GM03348 (cell line): ENCODE data around the gene TWIST2.

Experiments used
- DNase-seq: peaks from one replicate; pipeline ENCODE4 v3.0.0; 2012; ENCODE audit warnings: low spot score

Gene TWIST2

DNA sequence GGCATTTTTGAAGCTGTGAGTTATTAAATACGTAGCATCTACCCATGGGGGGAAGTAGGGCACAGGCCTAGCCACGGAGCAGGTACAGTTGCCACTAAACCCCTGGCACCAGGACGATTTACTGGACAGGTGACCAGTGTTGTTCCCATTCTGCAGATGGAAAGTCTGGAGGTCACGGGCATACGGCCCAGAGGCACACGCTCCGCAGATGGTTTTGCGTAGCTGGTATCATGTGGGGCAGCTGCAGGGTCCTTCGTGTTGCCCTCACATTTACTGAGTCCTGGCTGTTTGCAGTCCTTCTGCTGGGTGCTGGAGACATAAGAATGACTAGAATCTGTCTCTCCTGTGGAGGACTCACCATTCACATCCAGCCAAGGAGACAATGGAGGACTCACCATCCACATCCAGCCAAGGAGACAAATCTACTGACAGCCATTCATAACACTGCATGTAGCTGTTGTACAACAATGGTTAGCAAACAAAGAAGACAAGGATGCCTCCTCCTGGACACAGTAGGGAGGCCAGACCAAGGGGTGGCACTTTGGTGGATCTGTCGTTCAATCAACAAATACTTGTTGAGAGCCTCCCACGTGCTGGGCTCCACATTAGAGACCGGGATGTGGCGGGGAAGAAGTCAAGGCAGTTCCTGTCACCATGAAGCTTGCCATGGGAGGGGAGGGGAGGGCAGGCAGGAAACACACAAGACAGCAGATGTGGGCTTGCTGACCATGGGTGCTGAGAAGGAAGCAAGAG lies 24.9 kb downstream of the TWIST2 start:
- DNase-seq: no peak

DNA sequence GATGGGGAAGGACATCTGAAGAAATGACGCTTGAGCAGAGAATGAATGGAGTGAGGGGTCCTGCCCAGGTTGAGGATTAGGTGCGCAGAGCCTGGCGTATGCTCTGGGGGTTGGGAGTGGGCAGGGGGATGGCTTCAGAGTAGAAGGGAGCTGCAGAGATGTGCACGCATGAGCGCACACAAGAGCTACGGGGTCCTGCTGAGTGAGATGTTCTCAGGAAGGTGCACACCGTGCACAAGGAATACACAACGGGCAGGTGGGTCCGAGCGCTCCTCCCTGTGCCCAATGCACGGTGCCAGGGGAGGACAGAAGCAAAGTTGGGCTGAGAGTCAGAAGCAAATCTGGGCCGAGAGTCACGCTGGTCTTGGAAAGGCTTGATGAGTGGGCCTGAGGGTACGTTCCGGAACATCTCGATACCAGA lies 25.5 kb downstream of the TWIST2 start:
- DNase-seq: no peak

DNA sequence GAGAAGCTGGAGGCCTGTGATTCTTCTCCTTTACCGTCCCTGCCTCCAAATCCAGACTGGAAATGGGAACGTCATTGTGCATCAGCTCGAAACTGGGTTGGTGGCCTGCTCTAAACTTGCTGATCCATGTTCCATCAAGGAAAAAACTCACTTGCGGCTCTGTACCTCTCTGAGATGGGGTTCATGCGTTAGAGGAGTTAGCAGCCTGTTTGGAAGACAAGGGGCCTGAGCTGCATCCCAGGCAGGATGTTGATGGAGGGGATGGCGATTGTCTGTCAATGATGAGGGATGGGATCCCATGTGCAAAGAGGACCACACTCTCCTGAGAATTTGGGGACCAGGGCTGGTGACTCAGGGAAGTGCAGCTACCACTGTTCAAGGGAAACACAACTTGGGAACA lies 26.0 kb downstream of the TWIST2 start:
- DNase-seq: no peak

DNA sequence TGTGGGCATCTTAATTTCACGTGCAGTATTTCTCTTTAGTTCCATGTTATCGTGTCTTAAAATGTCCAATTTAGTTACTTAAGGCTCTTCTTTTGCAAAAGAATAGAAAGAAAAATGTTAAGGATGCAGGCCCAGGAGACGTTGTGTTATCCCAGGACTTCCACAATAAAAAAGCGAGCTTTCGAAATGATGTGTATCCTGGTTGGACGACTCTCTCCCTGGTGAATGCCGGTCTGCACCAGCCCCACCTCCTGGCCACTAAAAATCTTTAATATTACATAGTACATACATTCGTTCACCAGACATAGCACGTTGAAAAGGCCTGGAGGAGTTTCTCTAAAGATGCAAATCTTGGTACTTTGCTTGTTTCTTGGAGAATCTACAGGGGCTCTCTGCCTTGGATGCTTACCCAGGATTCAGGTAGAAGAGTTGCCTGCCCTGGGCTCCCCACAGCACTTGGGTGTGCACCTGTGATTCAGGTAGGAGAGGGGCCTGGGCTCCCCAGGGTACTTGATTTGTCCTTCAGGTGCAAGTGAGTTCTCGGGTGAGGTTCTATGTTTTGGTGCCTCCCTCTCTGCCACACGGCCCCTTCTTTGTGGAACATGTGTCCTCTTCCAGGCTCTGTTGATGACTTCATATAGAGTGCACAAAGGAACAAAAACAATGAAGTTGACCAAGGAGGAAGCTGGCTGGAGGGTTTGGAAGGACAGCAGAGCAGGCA lies 26.6 kb downstream of the TWIST2 start:
- no peak for DNase-seq

DNA sequence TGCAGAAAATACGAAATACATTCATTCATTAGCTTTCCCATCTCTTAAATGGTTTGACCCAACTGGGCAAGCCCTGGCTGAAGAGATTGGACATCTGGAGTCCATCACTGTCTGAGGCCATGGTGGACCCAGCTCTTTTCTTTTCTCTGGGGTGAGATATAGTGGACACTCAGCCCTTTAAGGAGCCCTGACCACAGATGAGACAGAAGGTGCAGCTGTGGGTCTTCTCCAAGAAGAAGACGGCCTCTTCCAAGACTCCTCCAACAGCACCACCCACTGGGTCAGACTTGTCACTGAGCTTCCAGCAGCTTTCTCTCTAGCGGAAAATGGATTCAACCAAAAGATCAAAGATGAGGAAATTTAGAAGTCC lies 27.2 kb downstream of the TWIST2 start:
- no peak for DNase-seq

DNA sequence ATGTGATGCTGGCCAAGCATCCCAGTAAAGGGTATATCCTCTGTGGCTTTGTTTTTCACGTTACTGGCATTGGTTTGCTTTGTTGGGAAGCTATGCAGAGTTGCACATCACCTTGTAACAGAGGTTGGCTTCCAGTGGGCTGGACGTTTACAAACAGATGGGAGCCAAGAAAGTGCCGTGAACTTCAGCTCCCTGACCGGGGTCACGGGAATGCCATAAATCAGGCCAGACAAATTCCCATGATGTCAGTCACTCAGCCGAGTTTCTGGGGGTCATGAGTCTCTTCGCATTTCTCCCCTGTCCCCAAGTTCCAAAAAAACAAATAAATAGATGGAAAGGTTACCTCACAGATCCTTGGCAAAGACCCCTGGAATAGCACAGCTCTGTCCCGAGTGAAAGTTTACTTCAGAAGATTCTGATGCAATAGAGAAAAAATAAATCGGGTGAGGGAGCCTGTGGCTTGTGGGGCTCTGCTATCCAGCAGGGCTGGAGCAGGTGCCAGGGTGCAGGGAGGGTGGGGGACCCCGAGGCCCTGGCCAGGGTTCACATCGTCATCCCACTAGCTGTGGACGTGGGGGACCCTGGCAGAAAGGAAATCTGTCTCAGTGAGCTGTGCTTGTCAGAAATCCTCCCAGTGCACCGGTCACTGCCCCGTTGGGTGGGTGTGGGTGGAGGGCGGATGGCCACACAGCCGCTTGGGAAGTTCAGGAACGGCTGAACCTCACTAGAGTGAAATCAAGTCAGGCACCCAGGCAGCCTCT lies 27.8 kb downstream of the TWIST2 start:
- DNase-seq: no peak

DNA sequence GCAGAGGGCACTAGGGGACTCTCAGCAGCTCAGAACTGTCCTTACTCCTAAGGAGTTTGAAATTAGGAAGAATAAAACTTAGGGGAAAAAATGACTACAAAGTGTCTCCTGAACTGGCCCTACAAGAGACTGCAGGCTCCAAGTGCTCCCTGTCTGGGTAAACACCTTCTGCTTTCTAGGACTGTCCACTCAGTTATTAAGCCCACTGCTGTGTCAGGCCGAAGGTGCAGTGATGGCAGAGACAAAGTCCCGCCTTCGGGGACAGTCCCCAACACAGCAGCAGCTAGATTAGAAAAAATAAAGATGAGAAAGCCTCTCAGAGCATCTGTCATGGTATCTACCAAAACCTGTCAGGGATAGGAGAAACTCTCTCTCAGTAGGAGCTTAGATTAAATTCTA lies 28.3 kb downstream of the TWIST2 start:
- DNase-seq: no peak

DNA sequence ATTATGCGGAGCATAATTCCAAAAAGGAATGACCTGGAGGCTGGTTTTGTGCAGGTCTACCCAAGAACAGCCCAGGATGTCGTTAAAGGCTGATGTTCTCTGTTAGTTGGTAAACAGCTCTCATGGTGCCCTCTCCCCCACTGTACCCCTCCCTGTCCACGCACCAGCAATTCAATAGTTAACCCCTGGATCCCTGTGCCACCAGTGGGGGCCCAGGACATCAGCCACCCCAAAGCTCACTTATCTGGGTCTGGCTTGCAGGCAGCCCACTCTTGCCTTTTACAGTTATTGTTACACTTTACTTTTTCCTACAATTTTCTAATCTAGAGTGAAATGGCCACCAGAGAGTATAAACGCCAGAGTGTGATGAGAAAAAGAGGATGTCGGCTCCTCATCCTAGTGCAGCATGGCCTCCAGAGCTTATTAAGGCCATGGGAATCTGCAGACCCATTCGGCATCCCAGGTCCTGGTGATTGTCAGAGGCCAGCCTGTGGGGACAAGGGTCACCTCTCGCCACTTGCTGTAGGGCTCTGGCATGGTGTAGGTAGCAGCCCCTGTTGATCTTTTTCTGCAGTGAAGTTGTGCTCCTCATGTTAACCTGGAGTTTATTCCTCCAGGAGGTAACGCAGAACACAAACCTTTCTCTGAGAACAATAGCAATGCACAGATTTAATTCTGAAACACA lies 30.3 kb downstream of the TWIST2 start:
- DNase-seq: no peak

DNA sequence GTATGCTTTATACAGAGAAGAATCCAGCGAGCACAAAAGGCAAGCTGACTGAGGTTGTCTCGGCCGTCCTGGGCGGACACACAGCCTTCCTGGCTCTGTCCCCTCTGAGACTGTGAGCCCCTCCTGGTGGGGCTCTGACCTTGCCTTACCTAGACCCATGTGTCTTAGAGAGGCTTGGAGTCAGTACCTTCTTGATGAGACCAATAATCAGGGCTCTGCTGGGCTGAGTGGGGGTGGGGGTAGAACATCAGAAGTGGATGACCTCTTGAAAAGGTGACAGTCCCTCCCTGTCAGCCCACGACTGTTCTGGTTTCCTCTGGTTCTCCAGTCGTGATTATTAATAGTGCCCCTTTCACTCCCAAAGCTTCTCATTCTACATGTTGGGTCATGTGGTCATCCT lies 31.2 kb downstream of the TWIST2 start:
- no peak for DNase-seq

DNA sequence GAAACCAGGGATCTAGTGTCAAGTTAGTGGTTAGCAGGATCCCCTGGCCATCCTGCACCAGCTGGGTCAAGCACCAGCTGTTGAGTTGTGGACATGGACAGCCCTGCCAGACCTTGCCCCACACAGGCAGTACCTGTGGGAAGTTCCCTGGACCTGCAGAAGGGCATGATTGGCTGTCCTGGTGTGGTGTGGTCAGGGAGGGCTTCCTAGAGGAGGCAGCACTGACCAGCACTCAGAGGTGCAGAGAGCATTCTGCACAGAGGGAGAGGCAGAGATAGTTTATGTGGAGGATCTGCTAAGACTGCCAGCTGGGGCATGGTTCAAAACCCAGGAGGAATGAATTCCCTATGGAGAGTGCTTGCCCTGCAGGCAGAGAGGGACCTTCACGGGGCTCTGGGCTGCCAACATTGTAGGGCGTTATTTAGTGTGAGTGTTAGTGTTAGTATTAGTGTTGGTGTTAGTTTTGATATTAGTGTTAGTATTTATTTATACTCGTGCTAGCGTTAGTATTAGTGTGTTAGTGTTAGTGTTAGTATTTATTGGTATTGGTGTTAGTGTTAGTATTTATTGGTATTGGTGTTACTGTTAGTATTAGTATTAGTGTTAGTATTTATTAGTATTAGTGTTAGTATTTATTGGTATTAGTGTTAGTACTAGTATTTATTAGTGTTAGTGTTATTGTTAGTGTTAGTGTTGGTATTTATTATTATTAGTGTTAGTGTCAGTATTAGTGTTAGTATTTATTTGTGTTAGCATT lies 31.9 kb downstream of the TWIST2 start:
- DNase-seq: no peak

DNA sequence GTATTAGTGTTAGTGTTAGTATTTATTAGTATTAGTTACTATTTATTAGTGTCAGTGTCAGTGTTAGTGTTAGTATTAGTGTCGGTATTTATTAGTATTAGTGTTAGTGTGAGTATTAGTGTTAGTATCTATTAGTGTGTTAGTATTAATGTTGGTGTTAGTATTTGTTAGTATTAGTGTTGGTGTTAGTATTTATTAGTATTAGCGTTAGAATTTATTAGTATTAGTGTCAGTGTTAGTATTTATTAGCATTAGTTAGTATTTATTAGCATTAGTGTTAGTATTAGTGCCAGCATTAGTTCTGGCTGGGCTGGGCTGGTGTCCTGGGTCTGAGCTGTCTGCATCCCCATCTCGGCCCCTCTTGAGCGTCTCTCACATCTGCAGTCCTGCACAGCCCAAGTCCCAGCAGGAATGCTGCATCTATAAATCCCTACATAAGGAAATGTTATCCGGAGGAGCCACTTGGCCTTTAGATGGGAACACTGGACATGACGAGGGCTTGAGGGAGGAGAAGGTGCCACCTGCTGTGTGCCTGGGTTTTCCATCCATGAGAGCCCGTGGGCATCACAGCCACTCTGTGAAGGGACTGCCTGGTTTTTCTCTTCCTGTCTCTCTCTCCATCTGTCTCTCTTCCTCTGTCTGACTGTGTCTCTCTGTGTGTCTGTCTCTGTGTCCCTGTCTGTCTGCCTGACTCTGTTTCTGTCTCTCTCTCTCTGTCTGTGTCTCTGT lies 33.6 kb downstream of the TWIST2 start:
- no peak for DNase-seq

DNA sequence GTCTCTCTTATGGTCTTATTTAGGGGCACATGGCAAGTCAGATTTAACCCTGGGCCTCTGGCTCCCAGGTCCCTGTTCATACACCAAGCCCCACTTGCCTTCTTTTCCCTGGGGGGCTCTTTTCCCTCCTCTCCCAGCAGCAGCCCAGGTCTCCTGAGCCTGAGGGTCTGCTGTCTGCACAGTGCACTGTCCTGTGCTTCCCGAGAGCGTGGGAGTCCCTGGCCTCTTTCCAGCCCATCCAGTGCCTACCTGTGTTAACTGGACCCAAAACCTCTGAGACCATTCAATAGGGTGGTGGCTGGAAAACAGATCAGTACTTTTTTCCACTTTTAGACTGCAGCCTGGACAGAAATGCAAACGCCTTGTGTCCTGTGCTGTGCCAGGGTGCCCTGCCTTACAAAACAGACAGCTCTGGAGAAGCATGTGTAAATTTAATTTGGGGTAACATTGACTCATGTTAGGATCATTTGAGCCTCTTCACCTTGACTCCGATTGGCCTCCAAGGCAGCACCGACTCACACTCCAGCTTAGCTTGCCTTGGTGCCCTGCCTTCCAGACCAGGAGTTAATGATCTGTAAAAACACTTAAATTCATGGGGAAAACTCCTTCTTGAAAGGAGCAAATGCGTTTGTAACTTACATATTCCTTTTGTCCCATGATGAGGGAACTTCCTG lies 34.3 kb downstream of the TWIST2 start:
- DNase-seq: no peak

DNA sequence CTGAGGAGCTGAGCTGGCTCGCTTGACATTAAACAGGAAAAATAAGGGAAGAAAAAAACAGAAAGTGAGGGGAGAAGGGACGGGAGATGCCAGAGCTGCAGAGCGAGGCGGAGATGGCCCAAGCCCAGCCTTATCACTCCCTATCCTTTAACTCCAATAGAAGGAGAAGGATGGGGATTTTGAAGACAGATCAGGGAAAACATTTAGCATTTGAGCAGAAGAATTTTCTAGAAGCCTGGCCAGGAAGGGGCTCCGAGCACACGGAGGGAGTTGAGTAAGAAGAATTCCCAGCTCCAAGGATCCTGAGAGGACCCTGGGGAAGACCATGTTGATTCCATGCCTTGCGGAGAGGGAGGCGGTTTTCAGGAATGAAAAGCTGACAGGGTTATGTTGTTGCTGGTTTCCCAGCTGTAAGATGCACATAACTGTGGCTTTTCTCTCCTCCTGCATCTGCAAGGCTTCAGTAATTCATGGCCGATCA lies 35.6 kb downstream of the TWIST2 start:
- no peak for DNase-seq

DNA sequence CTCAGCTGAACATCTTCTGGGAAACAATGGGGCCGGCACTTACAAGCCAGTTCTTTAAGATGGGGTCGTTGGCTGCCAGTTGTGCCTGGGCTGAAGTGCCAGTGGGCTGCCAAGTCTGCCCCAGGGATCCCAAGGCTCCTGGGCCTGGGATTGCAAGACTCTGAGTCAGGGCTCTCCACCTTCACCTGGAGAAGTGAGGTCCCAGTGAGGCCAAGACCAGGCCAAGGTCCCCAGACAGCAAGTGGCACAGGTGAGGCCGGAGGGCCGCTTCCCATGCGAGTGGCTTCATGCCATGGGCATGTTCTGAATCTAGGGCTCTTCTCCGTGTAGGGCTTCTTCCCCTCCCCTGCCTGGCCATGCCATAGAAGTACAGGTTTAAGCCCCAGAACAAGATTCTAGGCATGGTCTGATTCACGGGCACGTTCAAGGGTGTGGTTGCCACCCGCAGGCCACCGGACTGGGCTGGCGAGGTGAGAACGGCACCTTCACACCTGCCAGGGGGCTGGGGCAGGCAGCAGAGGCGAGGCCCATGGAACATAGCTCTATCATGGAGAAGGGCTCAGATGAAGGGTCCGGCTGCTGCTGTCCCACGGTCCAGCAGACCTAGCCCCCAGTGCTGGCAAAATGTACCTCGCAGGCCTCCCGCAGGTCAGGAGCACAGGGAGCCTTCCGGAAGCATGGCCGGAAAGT lies 36.4 kb downstream of the TWIST2 start:
- DNase-seq: no peak

DNA sequence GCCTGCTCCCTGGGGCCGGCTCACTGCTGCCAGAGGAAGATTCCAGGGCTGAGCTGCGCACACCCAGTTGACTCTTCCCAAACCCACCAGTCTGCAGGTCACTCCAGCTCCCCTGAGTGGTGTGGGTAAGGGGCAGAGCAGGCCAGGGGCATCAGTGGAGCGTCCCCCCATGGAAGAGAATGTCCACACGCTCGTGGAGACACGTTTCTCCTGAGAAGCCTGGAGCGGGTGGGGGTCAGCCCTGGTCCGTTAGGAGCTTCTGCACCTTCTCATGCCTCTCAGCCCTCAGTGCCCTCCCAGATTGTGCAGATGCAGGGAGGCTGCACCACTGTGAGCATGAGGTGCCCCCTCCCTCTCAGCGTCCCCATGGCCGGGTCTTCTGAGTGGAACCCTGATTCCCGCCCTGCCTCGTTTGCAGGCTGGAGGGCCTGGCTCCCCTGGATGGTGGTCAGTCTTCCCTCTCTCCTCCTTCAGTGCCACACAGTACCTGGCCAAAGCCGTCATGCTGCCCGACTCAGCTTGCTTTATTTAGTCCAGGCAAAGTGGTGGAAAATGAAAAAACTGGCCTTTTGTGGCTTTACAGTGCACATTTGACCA lies 37.0 kb downstream of the TWIST2 start:
- DNase-seq: no peak

DNA sequence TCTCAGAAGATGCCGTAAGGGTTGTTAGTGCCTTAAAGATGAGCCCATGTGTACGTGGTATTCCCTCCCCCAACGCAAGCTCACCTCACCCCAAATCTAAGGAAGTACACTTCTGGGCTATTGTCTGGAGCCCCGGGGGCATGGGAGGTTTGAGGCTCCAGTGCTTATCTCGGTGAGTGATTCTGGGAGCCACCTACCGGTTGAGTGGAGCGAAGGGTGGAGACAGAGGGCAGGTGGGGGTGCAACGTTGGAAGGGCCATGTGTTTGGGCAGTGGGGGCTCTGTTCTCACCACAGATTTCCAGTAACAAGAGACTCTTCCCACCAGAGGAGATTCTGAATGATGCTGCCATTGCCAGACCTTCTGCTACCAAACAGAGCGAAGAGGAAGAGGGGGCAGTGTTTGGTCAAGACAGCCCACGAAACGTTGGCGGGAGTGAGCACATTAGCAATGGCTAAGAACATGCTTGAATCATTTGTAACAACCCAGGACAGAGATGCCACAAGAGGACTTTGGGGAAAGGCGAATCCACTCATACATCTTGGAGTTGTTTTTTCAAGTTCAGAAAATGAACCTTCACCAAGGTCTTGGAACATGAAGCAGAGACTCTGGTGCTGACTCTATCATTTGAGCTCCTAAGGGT lies 38.7 kb downstream of the TWIST2 start:
- no peak for DNase-seq

DNA sequence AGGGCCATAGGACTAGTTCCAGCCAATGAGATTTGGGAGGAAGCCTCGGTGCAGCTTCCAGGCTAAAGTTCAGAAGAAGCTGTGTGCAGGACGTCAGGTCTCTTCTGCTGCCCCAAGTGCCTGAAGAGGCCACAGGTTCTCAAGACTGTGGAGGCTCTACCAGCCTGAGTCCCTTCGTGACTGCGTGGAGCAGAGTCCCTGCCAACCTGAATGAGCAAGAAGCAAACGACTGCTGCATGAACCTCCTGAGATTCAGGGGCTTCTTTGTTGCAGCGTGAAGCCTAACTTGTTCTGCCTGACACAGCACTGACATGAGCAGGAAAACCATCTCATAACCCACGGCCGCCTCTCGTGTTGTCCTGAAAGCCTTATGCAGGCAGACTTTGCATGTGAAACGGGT lies 39.7 kb downstream of the TWIST2 start:
- no peak for DNase-seq

DNA sequence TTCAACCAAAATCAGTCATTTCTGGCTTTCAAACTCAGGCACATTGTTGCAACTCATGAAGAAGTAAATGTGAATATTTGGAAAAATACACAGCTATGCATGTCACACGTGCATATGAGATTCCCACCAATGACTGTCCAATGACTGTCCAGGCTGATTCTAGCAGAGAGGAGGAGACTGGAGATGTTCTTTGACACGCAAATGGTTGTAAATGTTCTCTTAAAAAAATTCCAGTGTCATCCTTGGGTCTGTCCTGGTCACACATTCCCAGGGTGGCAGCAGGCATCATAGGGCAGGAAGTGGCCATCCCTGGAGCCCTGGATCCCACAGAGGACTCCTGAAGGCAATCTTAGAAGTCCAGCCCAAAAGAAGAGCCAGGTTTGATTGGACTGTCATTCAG lies 40.9 kb downstream of the TWIST2 start:
- DNase-seq: no peak

DNA sequence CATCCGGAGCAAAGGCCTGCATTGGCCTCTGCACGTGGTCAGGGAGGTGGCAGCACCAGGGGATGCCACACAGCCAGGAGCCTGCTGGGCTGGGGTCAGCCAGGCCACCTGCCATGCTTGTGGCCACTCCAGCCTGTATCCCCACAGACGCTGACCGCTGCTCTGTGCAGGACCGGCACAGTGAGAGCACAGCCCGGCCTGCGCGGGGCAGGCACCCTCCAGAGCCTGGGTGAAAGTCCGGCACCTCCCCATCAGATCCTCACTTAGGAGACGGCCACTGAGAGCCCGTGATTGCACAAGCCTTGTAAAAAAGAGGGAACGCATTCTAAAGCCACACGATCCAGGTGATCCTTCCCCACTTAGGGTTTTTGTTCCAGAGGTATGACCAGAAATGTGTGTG lies 42.2 kb downstream of the TWIST2 start:
- DNase-seq: no peak
